Measurements from ENCODE around the gene CACNG4.

DNA sequence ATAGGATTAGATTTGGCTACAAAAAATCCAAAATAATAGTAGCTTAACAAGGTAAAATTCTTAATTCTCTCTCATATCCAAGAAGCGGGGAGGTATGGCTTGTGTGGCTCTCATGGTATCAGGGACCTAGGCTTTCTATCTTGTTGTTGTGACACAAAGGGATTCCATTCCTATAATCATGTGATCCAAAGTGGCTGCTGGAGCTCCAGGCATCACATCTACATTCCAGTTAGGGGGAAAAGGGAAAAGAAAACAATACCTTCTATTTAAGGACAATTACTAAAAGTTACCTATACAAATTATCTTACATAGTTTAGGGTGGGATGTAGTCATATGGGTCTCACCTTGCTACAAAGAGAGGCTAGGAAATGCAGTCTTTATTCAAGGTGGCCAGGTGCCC, 47.6 kb upstream of the CACNG4 start:
- TF ChIP-seq, protein P1, sequence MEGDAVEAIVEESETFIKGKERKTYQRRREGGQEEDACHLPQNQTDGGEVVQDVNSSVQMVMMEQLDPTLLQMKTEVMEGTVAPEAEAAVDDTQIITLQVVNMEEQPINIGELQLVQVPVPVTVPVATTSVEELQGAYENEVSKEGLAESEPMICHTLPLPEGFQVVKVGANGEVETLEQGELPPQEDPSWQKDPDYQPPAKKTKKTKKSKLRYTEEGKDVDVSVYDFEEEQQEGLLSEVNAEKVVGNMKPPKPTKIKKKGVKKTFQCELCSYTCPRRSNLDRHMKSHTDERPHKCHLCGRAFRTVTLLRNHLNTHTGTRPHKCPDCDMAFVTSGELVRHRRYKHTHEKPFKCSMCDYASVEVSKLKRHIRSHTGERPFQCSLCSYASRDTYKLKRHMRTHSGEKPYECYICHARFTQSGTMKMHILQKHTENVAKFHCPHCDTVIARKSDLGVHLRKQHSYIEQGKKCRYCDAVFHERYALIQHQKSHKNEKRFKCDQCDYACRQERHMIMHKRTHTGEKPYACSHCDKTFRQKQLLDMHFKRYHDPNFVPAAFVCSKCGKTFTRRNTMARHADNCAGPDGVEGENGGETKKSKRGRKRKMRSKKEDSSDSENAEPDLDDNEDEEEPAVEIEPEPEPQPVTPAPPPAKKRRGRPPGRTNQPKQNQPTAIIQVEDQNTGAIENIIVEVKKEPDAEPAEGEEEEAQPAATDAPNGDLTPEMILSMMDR (conservative IDR thresholded peaks at IDR 0.05; ENCODE audit: low read length): no peak
- no peak for TF ChIP-seq EZH2phosphoT487 (IDR thresholded peaks at IDR 0.05; ENCODE audit: borderline replicate concordance)
